ENCODE results near the gene IMP4. TPM values are rescaled to one million over a fixed set of nuclear protein-coding genes. Genes with fewer than 3 reads are reported as not detected.
A peak's percentile ranks its signal among the peaks of the same experiment; 100 is the strongest.

Gene IMP4
- total RNA-seq, 1 donor = 55.6 TPM

GRCh38 chr2:130389358-130389757 lies 46.7 kb downstream of the IMP4 start:
- Histone ChIP-seq H3K27me3 (ENCODE audit: insufficient read depth, low read length) (no peaks in the 10 kb centered on the region), H3K4me1 (ENCODE audit: insufficient read depth, low read length) (peaks cover 38% of the 10 kb centered on the region), H3K9me3 (ENCODE audit: low read depth, low read length) (no peaks in the 10 kb centered on the region), H3K4me3 (ENCODE audit: low read length) (no peak overlapping the region)

- Histone ChIP-seq H3K4me1 (ENCODE audit: insufficient read depth, low read length) (peaks cover 36% of the 10 kb centered on the region), H3K27me3 (ENCODE audit: insufficient read depth, low read length) (no peaks in the 10 kb centered on the region), H3K4me3 (ENCODE audit: low read length) (no peak overlapping the region), H3K9me3 (ENCODE audit: low read depth, low read length) (no peaks in the 10 kb centered on the region)
Measured at GRCh38 chr2:130389783-130390182, 47.1 kb downstream of the IMP4 start.

DNA sequence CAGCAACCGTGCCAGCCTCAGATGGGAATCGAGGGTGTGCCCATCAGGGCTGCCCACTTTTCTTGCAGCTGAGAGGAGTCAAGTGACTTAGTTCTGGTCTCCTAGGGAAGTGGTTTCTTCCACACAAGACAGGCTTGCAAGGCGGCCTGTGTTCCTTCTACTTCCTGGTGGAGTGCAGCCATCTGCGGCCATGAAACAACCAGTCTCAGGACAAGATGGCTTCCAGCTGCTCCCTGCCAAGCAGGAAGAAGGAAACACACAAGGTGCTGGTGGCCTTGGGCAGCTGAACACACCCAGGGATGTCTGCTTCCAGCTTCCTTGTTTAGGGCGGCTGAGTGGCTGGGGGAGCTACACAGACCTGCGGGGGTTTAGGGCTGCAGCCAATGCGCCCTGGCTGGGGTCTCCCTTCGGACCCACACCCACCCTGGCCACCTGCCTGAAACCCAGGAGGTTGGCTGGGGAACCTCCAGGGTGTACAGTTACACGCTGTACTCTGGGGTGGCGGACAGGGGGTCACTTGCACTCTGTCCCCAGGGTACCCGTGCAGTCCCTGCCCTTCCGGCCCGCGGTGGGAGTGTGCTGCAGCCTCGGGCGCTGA lies 47.9 kb downstream of the IMP4 start:
- Histone ChIP-seq H3K4me3 (ENCODE audit: low read length) (peak overlapping the region; percentile 56), H3K4me1 (ENCODE audit: insufficient read depth, low read length) (peaks cover 28% of the 10 kb centered on the region), H3K9me3 (ENCODE audit: low read depth, low read length) (no peaks in the 10 kb centered on the region), H3K27me3 (ENCODE audit: insufficient read depth, low read length) (no peaks in the 10 kb centered on the region)

DNA sequence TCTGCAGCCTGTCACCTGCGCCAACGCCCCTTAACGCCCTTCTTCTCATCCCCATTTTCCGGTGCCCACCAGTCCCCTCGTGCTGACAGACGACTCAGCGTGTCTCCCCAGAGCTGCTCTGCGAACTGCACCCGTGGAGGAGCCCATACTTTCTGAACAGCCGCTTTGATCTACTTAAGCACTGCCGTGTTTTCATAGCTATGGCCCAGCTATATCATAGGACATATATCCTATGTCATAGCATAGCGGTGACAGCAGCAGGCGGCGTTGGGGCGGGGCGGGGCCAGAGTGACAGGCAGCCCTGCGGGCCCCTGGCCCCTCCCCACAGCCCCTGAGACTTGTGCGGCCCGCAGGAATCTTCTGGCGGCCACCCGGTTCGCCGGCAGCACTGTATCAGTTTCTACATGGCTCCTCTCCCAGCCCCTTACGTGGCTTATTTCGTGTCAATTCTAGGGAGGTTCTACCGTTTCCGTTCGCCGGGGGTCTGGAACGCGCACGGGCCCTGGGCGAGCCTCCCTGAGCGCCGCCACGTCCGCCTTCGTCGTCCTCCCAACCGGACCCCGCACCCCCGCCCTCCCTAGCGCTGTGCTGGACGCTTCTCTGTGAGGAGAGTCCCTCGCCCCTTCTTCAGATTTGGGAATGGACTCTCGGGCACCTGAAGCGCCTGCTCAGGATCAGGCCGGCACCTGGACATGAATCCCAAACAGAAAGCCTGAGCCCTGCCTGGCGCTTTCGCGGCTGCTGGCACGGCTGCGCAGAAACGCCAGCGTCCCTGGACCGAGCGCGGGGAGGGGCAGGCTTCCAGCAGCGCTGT lies 48.6 kb downstream of the IMP4 start:
- Histone ChIP-seq H3K9me3 (ENCODE audit: low read depth, low read length) (no peaks in the 10 kb centered on the region), H3K27me3 (ENCODE audit: insufficient read depth, low read length) (no peaks in the 10 kb centered on the region), H3K4me3 (ENCODE audit: low read length) (peak overlapping the region; percentile 56), H3K4me1 (ENCODE audit: insufficient read depth, low read length) (peaks cover 21% of the 10 kb centered on the region)

GRCh38 chr2:130391872-130392670 lies 49.4 kb downstream of the IMP4 start:
- Histone ChIP-seq H3K4me1 (ENCODE audit: insufficient read depth, low read length) (peaks cover 18% of the 10 kb centered on the region), H3K27me3 (ENCODE audit: insufficient read depth, low read length) (peaks cover under 1% of the 10 kb centered on the region), H3K4me3 (ENCODE audit: low read length) (peak overlapping the region; percentile 56), H3K9me3 (ENCODE audit: low read depth, low read length) (no peaks in the 10 kb centered on the region)

- Histone ChIP-seq H3K9me3 (ENCODE audit: low read depth, low read length) (no peaks in the 10 kb centered on the region), H3K4me1 (ENCODE audit: insufficient read depth, low read length) (peaks cover 18% of the 10 kb centered on the region), H3K4me3 (ENCODE audit: low read length) (no peak overlapping the region), H3K27me3 (ENCODE audit: insufficient read depth, low read length) (peaks cover 3% of the 10 kb centered on the region)
Measured at GRCh38 chr2:130393318-130393910, 50.7 kb downstream of the IMP4 start.

Other genes starting within 250 kb of the IMP4 start
- not detected for gene POTEF, start 213.7 kb upstream of the IMP4 start, total RNA-seq
- gene CCDC74B, start 197.8 kb upstream of the IMP4 start, total RNA-seq = 0.10 TPM
- gene SMPD4, start 161.3 kb upstream of the IMP4 start, total RNA-seq = 34.6 TPM
- gene MZT2B, start 160.6 kb upstream of the IMP4 start, total RNA-seq = 73.1 TPM
- gene TUBA3E, start 144.5 kb upstream of the IMP4 start, total RNA-seq = not detected
- gene PTPN18, start 13.2 kb downstream of the IMP4 start, total RNA-seq = 68.2 TPM
- gene POTEI, start 166.4 kb downstream of the IMP4 start, total RNA-seq = under 0.01 TPM
- gene CFC1B, start 178.3 kb downstream of the IMP4 start, total RNA-seq = not detected